PFSK-1 (cell line): ENCODE measurements around the gene KLHDC3.

Experiments used
- POLR2AphosphoS5 ChIP-seq: IDR thresholded peaks from 2 replicates; pipeline ENCODE4 v1.6.1; 2012; ENCODE audit warnings: low read depth, mild to moderate bottlenecking, control low read depth, low read length, moderate library complexity
- REST ChIP-seq, 2 experiments: IDR thresholded peaks; 2 replicates each; pipeline versions ENCODE4 v1.6.1 to v1.8.0; 2011 to 2012; ENCODE audit warnings: low read depth in 2 of 2, low read length in 2 of 2, control low read depth in 1 of 2, inconsistent platforms in 1 of 2, mild to moderate bottlenecking in 1 of 2, moderate library complexity in 1 of 2; ENCODE audit not compliant: insufficient read depth in 1 of 2

GRCh38 chr6:43012364-43012763 is 1.7 kb upstream of the KLHDC3 start:
- TF ChIP-seq POLR2AphosphoS5 (no peak), REST (IDR thresholded peaks at IDR 0.05; ENCODE audit: insufficient read depth in 1 of 2, low read depth in 2 of 2, low read length in 2 of 2) (no peak)
